Fibroblast of skin of right biceps (primary cell): ENCODE results near the gene ANKRD50.

Experiments
- DNase-seq: peaks from one replicate; pipeline ENCODE4 v3.0.0-alpha.2; 2013

Gene ANKRD50

GRCh38 chr4:124635331-124635730, 77.2 kb downstream of the ANKRD50 start:
- DNase-seq: no peak

GRCh38 chr4:124633285-124633941, 79.1 kb downstream of the ANKRD50 start:
- no peak for DNase-seq

DNA sequence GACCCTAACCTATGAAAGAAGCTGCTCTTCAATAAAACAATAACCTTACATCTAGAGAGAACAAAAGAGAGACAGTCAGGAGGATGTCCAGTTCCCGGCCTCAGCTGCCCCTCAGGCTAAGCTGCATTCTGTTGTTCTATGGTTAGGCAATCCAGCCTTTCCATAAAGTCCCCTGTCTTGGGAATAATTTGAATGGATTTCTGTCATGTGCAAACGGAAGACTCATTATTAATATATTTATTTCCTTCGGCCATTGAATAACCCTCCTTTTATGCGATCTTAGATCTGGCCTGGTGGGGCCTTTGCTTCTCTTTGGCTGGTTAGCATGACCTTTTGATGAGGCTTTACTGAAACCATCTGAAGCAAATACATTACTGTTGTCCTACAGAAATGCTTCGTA, 80.1 kb downstream of the ANKRD50 start:
- DNase-seq: no peak

GRCh38 chr4:124631760-124632159, 80.8 kb downstream of the ANKRD50 start:
- DNase-seq: peak; percentile 98

DNA sequence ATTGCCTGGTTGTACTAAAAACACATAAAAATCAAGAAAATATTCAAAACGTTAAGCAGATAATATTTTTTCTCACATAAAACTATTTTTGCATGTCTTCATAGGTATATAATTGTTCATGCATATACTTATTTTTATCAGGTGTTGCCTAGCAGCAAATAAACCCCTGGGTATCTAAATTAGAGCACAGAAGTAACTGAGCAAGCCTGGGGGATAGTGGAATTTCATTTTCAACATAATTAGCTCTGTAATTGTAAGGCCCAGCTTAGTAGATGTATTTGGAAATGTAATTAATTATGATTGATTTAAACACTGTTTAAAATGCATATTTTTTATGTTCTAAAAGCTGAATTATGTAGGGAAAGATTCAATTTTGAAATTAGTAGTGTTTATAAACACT, 82.9 kb downstream of the ANKRD50 start:
- DNase-seq: no peak
